Choroid plexus epithelial cell (primary cell): ENCODE results near the gene SLC35F3.

Source experiments
- DNase-seq: peaks from one replicate; pipeline ENCODE4 v3.0.0-alpha.2; 2010; ENCODE audit warnings: low read depth
- H3K4me3 ChIP-seq: 2 replicates; pipeline ENCODE4 v1.5.1; 2011; ENCODE audit warnings: low read depth, mild to moderate bottlenecking, control low read depth, low read length, moderate library complexity
- TF ChIP-seq, protein P1 (sequence below): conservative IDR thresholded peaks from 2 replicates; pipeline ENCODE4 v1.5.1; 2011; ENCODE audit warnings: low read depth, mild to moderate bottlenecking, control low read depth, inconsistent platforms, low read length, moderate library complexity

SLC35F3 gene

DNA sequence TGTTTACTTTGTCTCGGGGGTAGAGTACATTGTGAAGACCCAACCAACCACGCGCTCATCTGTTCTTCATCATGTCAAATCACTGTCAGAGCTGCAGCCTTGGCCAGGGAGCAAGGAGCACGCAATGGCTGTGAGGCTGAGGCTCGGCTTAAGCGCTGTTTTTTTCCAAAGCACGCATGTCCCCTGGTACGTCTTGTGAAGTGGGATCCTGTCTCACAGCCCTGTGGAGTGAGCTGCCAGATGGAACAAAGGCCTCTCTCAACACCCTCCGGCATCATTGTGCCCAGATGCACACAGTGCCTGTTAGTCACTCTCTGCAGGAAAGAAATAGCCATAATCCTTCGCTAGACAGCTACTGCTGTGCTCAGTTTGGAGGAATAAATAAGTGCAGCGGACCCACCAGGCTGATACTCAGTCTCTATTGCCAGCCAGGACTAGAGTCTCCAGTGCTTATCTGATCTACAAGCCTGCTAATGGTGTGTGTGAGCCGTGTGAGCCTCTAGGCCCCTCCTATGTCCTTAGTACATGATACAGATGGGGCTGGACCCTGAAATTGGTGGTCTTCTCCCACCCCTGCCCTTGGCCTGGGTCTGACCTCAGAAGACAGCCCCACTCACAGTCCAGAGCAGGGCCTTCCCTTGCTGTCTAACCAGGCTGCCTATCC lies 377.5 kb downstream of the SLC35F3 start:
- H3K4me3 ChIP-seq = no peak overlapping the region
- TF ChIP-seq, protein P1, sequence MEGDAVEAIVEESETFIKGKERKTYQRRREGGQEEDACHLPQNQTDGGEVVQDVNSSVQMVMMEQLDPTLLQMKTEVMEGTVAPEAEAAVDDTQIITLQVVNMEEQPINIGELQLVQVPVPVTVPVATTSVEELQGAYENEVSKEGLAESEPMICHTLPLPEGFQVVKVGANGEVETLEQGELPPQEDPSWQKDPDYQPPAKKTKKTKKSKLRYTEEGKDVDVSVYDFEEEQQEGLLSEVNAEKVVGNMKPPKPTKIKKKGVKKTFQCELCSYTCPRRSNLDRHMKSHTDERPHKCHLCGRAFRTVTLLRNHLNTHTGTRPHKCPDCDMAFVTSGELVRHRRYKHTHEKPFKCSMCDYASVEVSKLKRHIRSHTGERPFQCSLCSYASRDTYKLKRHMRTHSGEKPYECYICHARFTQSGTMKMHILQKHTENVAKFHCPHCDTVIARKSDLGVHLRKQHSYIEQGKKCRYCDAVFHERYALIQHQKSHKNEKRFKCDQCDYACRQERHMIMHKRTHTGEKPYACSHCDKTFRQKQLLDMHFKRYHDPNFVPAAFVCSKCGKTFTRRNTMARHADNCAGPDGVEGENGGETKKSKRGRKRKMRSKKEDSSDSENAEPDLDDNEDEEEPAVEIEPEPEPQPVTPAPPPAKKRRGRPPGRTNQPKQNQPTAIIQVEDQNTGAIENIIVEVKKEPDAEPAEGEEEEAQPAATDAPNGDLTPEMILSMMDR = no peak
- no peak for DNase-seq

DNA sequence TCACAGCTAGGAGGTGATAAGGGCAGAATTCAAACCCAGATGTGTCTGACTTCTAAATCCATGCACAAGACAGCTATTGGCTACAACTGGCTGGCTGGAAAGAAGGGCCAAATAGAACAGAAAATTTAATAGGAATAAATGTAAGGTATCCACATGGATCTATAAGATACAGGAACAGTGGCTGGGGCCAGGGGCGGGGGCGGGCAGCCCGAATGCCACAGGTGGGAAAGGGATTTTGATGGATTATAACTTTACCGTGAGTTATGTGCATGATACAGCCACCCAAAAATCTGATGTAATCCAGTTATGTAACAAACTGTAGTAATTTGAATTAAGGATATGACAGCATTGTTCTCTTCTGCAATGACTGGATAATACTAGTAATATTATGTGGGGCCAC lies 381.7 kb downstream of the SLC35F3 start:
- TF ChIP-seq, protein P1 = no peak
- DNase-seq = no peak
- H3K4me3 ChIP-seq = no peak overlapping the region

DNA sequence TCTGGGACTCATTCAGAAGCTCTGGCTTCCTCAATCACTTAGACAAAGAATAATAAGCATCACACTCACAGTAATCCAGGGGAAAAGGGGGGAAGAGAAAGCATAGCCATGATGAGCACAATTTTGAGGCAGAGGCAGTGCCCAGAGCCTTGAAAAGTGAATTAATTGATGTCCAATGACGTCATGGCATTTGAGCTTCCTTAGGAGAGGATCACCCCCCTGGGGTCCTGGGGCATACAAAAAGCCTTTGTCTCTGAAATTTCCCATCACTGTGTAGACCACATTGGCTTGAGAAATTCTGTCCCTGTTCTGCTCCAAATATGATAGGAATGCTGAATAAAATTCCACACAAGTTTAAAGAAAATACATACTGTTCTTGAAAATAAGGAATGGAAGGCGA lies 384.5 kb downstream of the SLC35F3 start:
- no peak overlapping the region for H3K4me3 ChIP-seq
- TF ChIP-seq, protein P1 = no peak
- peak; percentile 10 for DNase-seq

DNA sequence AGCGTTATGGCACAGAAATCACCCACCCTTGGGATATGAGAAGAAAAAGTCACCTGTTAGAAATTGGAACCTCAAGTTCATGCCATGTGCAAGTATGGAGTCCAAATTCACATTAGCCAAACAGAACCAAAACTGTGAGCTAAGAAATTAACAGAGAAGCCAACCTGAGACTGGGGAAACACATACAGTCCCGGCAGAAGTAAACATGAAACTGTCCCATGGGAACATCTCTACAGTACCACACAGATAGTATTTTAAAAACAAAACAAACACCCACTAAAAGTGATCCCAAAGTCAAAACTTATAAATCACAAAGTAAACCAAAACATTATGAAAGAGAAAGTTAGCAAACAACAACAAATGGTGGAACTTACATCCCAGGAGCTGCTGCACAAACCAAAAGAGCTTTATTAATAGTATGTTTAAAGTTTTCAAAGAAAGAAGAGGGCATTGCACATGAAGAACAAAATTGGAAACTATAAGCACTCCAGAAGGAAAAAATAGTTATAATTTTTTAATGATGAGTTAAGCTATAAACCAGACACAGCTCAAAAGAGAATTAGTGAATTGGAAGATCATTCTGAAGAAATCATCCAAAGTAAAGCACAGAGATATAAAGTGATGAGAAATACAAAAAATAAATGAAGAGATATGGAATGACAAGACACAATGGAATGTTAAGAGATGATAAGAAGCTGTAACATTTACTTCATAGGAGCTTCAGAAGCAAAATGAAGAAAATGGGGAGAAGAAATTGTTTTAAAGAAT lies 385.2 kb downstream of the SLC35F3 start:
- no peak for DNase-seq
- H3K4me3 ChIP-seq = no peak overlapping the region
- TF ChIP-seq, protein P1 = no peak

DNA sequence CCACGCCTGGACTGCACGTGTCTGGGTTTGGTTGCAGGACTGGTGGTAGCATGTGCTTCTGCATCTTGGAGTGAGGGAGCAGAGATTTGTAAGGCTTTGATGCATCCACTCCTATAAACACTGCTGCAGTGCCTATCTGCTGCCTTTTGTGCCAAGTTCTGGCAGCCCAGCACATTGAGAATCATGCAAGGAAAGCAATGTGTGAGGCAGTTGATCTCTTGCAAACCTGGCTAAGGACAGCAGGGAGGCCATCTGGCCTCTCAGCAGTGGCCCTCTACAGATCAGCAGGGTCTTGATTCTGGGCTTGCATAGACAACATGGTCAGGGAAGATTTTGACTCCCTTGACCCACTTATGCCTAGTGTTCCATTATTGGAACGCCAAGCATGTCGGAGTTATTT lies 387.5 kb downstream of the SLC35F3 start:
- TF ChIP-seq, protein P1 = no peak
- no peak overlapping the region for H3K4me3 ChIP-seq
- DNase-seq = no peak

DNA sequence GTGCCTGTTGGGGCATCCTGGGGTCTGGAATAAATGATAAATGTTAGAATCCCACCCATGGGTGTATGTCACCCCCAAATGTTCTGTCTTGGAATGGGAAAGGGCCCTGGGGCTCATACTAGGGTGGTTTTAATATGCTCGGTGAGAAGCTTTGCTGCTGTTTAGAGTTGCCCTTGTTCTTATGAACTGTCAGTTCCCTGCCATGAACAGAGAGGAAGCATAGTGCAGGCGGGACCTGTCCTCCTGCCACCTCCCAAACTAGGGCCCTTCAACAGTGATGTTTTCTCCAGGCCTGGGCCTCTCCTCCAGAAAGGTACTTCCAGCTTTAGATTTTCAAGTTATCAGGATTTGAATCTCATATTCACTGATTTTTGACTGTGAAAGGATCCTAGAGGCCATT lies 388.1 kb downstream of the SLC35F3 start:
- no peak overlapping the region for H3K4me3 ChIP-seq
- no peak for DNase-seq
- TF ChIP-seq, protein P1 = no peak
